WI38 (cell line): Measurements from ENCODE around the gene LUC7L2.
"Not testable (repeated sequence)": the region's sequence is repeated elsewhere in the genome, so short reads cannot be mapped to it uniquely, and the experiment has no call there.

Experiments
- H3K4me3 ChIP-seq: 2 replicates; pipeline ENCODE4 v1.5.1; 2011; ENCODE audit warnings: low read depth, mild to moderate bottlenecking, control low read depth, low read length
- CTCF ChIP-seq: IDR thresholded peaks from 2 replicates; pipeline ENCODE4 v1.5.1; 2012; ENCODE audit warnings: low read depth, mild to moderate bottlenecking, control low read depth, low read length

Gene LUC7L2

GRCh38 chr7:139359366-139360209 is at the start of gene LUC7L2:
Gene LUC7L2 (plus strand): TSS chr7:139359894. CDS start chr7:139360262, 368 bp downstream.
- peak within 1 kb of the TSS; percentile 76 for H3K4me3 ChIP-seq
- no peak for TF ChIP-seq CTCF

GRCh38 chr7:139317939-139318505 is 41.7 kb upstream of the LUC7L2 start:
- no peak for TF ChIP-seq CTCF
- no peak overlapping the region for H3K4me3 ChIP-seq

GRCh38 chr7:139321071-139321745 is 38.5 kb upstream of the LUC7L2 start:
- TF ChIP-seq CTCF = peak; percentile 20; the same call in 1 of the 2 replicates

GRCh38 chr7:139324709-139325108 is 35.0 kb upstream of the LUC7L2 start:
- H3K4me3 ChIP-seq = not testable (repeated sequence)

More at GRCh38 chr7:139321071-139321745, 38.5 kb upstream of the LUC7L2 start:
- no peak overlapping the region for H3K4me3 ChIP-seq

GRCh38 chr7:139328375-139328774 is 31.3 kb upstream of the LUC7L2 start:
- no peak overlapping the region for H3K4me3 ChIP-seq
- TF ChIP-seq CTCF = no peak

- H3K4me3 ChIP-seq = no peak overlapping the region
- no peak for TF ChIP-seq CTCF
Measured at GRCh38 chr7:139329119-139329518, 30.6 kb upstream of the LUC7L2 start.

- TF ChIP-seq CTCF = no peak
- H3K4me3 ChIP-seq = no peak overlapping the region
Measured at GRCh38 chr7:139330333-139331030, 29.2 kb upstream of the LUC7L2 start.
